LNCaP clone FGC (cell line): ENCODE data around the gene TLR5.

Source experiments
- DNase-seq: peaks from one replicate; pipeline ENCODE4 v3.0.0-alpha.2; 2011; ENCODE audit warnings: low read depth
- H3K4me3 ChIP-seq: 2 replicates; pipeline ENCODE4 v1.5.1; 2011; ENCODE audit warnings: mild to moderate bottlenecking, low read depth, low read length, control low read depth
- TF ChIP-seq, protein P1 (sequence below): IDR thresholded peaks from 2 replicates; pipeline ENCODE4 v1.5.1; 2012; ENCODE audit warnings: mild to moderate bottlenecking; ENCODE audit not compliant: control insufficient read depth, insufficient read depth; ENCODE audit errors: extremely low read depth

Gene TLR5

DNA sequence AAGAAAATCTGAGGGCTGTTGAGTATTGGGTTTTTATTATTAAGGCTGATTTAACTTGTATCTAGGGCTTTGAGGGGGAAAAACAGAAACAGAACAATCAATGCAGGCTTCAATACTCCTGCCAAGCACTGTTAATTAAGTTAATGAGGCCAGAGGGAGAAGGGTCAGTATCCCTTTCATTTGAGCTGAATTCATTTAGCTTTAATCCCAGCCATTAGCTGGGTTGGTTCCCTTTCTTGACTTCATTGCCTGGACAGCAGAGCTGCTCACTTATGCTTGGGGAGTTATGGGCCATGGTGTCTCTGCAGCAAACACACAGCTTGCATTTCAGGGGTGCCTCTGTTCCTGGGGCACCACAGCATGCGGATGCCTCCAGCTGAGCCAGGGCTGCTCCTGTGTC is 16.3 kb downstream of the TLR5 start:
- no peak overlapping the region for H3K4me3 ChIP-seq
- TF ChIP-seq, protein P1, sequence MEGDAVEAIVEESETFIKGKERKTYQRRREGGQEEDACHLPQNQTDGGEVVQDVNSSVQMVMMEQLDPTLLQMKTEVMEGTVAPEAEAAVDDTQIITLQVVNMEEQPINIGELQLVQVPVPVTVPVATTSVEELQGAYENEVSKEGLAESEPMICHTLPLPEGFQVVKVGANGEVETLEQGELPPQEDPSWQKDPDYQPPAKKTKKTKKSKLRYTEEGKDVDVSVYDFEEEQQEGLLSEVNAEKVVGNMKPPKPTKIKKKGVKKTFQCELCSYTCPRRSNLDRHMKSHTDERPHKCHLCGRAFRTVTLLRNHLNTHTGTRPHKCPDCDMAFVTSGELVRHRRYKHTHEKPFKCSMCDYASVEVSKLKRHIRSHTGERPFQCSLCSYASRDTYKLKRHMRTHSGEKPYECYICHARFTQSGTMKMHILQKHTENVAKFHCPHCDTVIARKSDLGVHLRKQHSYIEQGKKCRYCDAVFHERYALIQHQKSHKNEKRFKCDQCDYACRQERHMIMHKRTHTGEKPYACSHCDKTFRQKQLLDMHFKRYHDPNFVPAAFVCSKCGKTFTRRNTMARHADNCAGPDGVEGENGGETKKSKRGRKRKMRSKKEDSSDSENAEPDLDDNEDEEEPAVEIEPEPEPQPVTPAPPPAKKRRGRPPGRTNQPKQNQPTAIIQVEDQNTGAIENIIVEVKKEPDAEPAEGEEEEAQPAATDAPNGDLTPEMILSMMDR = no peak
- DNase-seq = no peak

DNA sequence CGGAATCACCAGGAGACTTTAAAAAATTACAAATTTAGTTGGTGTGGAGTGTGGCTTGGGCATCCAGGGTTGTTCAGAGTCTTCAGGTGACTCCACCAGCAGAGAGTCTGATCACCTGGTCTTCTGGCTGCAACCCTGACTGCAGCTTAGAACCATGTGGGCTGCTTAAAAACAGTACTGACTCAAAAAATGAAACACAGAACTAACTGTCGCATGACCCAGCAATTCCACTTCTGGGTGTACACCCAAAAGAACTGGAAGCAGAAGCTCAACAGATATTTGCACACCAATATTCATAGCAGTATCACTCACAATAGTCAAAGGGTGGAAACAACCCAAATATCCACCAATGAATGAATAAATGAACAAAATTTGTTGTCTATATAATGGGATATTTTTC is 17.3 kb downstream of the TLR5 start:
- DNase-seq = no peak
- TF ChIP-seq, protein P1 = no peak
- H3K4me3 ChIP-seq = no peak overlapping the region

DNA sequence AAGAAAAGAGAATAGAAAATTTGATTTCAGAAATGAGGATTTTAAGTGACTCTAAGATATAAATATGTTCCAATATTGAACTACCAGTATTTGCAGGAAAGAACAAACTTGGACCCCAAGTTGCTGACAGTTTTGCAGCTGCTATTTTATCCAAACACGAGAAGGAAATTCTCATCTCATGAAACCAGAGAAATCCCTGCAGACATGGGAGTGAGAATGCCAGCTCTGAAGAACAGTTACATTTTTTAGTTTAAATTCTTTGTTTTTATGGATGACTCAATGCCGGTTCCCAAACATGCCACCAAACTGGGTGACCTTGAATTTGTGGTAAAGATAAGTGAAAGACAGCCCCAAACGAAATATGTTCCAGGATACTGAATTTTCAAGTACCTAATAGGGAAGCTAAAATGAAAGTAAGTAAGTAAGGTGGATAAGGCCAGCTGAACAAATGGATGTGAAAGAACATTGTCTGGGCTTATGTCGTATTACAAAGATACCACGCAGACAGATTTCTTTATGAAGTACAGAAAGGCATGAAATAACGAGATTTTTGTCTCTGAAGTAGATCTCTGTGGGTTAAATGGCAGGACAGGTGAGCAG is 19.9 kb downstream of the TLR5 start:
- TF ChIP-seq, protein P1 = no peak
- peak overlapping the region; percentile 7; the same call in 1 of the 2 replicates for H3K4me3 ChIP-seq
- no peak for DNase-seq

DNA sequence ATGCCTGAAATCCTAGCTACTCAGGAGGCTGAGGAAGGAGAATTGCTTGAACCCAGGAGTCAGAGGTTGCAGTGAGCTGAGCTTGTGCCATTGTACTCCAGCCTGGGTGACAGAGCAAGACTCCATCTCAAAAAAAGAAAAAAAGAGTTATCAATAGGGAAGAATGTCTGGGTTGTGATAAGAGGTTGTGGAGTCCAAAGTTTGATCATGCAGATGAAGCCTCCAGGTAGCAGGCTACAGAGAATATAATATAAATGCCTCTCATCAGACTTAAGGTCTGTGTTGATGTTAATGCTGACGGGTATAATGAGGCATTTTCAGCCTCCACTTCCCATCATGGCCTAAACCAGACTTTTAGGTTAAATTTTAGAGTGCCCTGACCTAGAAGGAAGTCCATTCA is 24.6 kb downstream of the TLR5 start:
- TF ChIP-seq, protein P1 = no peak
- DNase-seq = no peak
- no peak overlapping the region for H3K4me3 ChIP-seq

DNA sequence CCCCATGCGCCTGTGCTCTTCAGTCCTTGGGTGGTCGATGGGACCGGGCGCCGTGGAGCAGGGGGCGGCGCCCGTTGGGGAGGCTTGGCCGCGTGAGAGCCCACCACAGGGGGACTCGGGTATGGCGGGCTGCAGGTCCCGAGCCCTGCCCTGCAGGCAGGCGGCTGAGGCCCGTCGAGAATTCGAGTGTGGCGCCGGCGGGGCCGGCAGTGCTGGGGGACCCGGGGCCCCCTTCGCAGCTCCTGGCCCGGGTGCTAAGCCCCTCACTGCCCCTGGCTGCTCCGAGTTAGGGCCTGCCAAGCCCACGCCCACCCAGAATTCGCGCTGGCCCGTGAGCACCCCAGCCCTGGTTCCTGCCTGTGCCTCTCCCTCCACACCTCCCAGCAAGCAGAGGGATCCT is 26.1 kb downstream of the TLR5 start:
- TF ChIP-seq, protein P1 = no peak
- DNase-seq = no peak

DNA sequence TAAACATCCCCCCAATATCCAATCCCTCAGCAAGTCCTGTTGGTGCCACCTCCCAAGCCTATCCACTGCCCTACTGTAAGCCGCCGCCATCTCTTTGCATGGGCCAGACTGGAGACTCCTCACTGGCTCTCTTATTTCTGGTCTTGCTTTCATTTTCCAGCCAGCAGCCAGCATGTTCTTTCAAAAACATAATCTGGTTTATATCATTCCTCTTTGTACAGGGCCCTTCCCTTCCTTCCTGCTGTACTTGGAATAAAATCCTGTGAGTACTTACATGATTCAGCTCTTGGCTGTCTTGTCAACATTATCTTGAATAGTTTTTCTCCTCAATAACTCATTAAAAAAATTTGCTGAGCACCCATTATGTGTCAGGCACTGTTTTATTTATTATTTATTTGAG is 28.2 kb downstream of the TLR5 start:
- TF ChIP-seq, protein P1 = no peak
- no peak for DNase-seq
- no peak overlapping the region for H3K4me3 ChIP-seq

More for the DNA sequence above, 26.1 kb downstream of the TLR5 start:
- no peak overlapping the region for H3K4me3 ChIP-seq

DNA sequence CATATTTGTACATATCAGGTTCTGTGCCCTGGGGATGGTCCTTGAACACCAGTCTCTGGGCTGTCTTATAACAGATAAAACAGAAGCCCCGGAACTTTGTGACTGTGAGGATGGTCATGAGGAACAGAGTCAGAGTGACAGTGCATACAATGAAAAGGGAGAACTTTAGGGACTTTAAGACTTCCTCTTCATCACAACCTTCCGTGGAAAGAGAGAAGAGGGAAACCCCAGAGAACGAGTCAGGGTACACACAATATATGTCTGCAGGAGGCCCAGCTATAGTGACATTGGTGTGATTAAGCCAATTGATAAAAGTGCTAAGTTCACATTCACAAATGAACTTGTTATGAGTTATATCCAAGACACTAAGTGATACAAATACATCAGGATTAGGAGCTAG is 32.1 kb downstream of the TLR5 start:
- no peak for DNase-seq
- TF ChIP-seq, protein P1 = no peak
- no peak overlapping the region for H3K4me3 ChIP-seq
